Activated CD8-positive, alpha-beta T cell treated with anti-CD3 and anti-CD28 coated beads for 36 hours (primary cell): ENCODE measurements around the gene OPCML. TPM values are rescaled to one million over a fixed set of nuclear protein-coding genes. Genes with fewer than 3 reads are reported as not detected.

Experiments
- ATAC-seq: fragments of 200-7000 bp; cut with Tn5 transposase; one replicate; pipeline ENCODE4 v1.10.0; 2021; ENCODE audit warnings: mild to moderate bottlenecking, moderate library complexity
- CTCF ChIA-PET: fragments of 350-600 bp; sonication (Branson Sonifier 250); formaldehyde crosslinking; loops from one replicate; lab custom pipeline; 2021; ENCODE audit warnings: antibody characterized with exemption; lab: Charles Lee
- POLR2A ChIA-PET: fragments of 350-600 bp; sonication (Branson Sonifier 250); formaldehyde crosslinking; loops from one replicate; lab custom pipeline; 2021; ENCODE audit warnings: antibody characterized with exemption; lab: Charles Lee
- DNase-seq: peaks from one replicate; pipeline ENCODE4 v3.0.0-alpha.2; 2020
- H3K27ac Mint-ChIP-seq: one replicate; pipeline ENCODE4 v1.8.0; 2021; ENCODE audit warnings: mild to moderate bottlenecking, mixed read lengths
- H3K27me3 Mint-ChIP-seq: one replicate; pipeline ENCODE4 v1.8.0; 2021; ENCODE audit warnings: mixed read lengths
- H3K36me3 Mint-ChIP-seq: one replicate; pipeline ENCODE4 v1.8.0; 2021; ENCODE audit warnings: low read depth, mixed read lengths
- H3K4me1 Mint-ChIP-seq: one replicate; pipeline ENCODE4 v1.8.0; 2021; ENCODE audit warnings: low read depth, mixed read lengths
- H3K4me3 Mint-ChIP-seq: one replicate; pipeline ENCODE4 v1.8.0; 2021; ENCODE audit warnings: mild to moderate bottlenecking, moderate library complexity, mixed read lengths
- H3K9me3 Mint-ChIP-seq: one replicate; pipeline ENCODE4 v1.8.0; 2021; ENCODE audit warnings: mixed read lengths
- intact Hi-C: fragments of 100-400 bp; cut with micrococcal nuclease; formaldehyde crosslinking; loops from one replicate; pipeline ENCODE4 v1.10.0; 2022
- total RNA-seq, 2 experiments: library from RNA; stranded (reverse); gene quantifications; one replicate each; pipeline ENCODE4 v1.2.3, GENCODE V29; 2021
- TF ChIP-seq, protein P1 (sequence below): fragments of 200-600 bp; IDR thresholded peaks from one replicate; pipeline ENCODE4 v1.8.0; 2022; ENCODE audit warnings: antibody characterized with exemption, mild to moderate bottlenecking

Gene OPCML
- total RNA-seq, 2 experiments from 2014 or later, result not detected

DNA sequence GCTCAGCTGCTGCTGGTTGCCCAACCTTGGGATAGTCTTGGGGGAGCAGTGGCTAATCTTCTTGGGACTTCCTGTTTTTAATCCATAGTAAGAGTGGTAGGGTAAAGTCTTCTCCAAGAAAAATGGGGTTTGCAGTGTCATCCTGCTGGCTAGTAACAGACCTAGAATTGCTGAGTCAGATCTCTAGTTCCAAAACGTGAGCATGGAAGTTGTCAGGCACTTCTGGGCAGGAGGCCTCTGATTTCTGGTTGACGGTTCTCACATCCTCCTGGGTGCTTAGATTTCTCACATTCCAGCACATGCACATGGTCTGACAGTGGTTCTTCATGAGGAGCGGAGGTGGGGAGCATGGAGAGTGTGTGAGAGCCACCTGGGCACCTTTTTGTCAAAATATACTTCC is 410.0 kb downstream of the OPCML start:
- TF ChIP-seq, protein P1, sequence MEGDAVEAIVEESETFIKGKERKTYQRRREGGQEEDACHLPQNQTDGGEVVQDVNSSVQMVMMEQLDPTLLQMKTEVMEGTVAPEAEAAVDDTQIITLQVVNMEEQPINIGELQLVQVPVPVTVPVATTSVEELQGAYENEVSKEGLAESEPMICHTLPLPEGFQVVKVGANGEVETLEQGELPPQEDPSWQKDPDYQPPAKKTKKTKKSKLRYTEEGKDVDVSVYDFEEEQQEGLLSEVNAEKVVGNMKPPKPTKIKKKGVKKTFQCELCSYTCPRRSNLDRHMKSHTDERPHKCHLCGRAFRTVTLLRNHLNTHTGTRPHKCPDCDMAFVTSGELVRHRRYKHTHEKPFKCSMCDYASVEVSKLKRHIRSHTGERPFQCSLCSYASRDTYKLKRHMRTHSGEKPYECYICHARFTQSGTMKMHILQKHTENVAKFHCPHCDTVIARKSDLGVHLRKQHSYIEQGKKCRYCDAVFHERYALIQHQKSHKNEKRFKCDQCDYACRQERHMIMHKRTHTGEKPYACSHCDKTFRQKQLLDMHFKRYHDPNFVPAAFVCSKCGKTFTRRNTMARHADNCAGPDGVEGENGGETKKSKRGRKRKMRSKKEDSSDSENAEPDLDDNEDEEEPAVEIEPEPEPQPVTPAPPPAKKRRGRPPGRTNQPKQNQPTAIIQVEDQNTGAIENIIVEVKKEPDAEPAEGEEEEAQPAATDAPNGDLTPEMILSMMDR, result no peak
- H3K27me3 Mint-ChIP-seq, result peaks cover 10% of the 10 kb centered on the region

DNA sequence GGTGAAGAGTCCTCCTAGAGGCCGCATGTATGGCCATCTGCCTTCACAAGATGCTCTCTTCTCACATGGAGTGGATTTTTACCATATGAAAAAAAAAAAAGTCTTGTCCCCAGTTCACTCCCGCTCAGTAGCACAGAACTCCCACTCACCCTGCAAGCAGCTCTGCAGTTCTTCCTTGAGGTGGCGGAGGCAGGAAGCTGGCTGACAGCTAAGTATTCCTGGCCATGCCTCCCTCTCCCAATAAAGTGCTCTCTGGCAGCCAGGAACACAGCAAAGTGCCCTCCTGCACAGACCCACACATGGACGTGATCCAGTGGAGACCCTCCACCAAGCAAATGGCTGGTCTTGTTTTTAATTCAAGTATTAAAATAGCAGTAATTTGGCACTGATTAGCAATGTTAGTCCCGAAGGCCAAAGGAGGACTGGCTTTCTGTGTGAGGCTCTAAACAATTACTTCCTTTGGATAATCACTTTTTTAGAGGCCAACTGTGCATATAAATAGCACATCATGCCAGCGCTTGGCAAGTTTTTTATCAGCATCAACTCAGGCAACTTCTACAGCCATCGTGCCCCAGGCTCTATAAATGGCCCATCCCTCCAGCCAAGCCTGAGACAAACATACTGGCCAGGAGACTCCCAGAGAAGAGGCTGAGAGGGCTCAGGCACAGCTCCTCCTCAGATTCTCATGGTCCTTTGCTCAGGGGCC is 413.6 kb downstream of the OPCML start:
- intact Hi-C loops, result no loop called here
- DNase-seq (no peak), ATAC-seq (no peak)
- no peaks in the 10 kb centered on the region for H3K9me3 Mint-ChIP-seq
- ChIA-PET CTCF (no interaction called here), POLR2A (no interaction called here)
- H3K4me1 Mint-ChIP-seq, result no peaks in the 10 kb centered on the region
- no peak overlapping the region for H3K4me3 Mint-ChIP-seq
- no peak overlapping the region for H3K27ac Mint-ChIP-seq
- TF ChIP-seq, protein P1, result no peak
- no peaks in the 10 kb centered on the region for H3K36me3 Mint-ChIP-seq
- H3K27me3 Mint-ChIP-seq, result peaks cover 1% of the 10 kb centered on the region

More for the DNA sequence above, 410.0 kb downstream of the OPCML start:
- ATAC-seq, result no peak
- ChIA-PET POLR2A (no interaction called here), CTCF (no interaction called here)
- intact Hi-C loops, result no loop called here
- Mint-ChIP-seq H3K27ac (no peak overlapping the region), H3K36me3 (no peaks in the 10 kb centered on the region), H3K4me1 (no peaks in the 10 kb centered on the region), H3K4me3 (no peak overlapping the region), H3K9me3 (no peaks in the 10 kb centered on the region)
- DNase-seq, result no peak

DNA sequence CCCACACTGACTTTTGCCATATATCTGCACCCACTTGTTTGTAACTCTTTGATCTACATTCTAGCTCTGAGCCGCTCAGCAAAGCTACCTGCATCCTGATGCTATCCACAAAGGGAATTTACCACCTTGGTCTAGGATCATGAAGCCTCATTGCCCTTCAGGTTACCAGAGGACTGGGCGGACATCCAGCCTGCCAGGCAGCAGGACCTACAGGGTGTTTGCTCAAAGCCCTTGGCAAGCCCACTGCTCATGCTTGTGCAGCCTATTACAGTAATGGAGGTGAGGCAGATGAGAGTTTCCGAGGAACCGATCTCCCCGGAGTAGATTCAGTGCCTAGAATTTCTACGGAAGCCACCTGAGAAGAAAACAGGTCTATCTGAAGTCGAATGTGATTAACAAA is 417.2 kb downstream of the OPCML start:
- peaks cover 1% of the 10 kb centered on the region for H3K27me3 Mint-ChIP-seq
- no peaks in the 10 kb centered on the region for H3K4me1 Mint-ChIP-seq
- no peak overlapping the region for H3K4me3 Mint-ChIP-seq
- CTCF ChIA-PET, result no interaction called here
- POLR2A ChIA-PET, result no interaction called here
- TF ChIP-seq, protein P1, result no peak
- H3K27ac Mint-ChIP-seq, result no peak overlapping the region
- no peak for ATAC-seq
- no peaks in the 10 kb centered on the region for H3K36me3 Mint-ChIP-seq
- DNase-seq, result no peak
- intact Hi-C loops, result no loop called here
- H3K9me3 Mint-ChIP-seq, result peaks cover 1% of the 10 kb centered on the region

DNA sequence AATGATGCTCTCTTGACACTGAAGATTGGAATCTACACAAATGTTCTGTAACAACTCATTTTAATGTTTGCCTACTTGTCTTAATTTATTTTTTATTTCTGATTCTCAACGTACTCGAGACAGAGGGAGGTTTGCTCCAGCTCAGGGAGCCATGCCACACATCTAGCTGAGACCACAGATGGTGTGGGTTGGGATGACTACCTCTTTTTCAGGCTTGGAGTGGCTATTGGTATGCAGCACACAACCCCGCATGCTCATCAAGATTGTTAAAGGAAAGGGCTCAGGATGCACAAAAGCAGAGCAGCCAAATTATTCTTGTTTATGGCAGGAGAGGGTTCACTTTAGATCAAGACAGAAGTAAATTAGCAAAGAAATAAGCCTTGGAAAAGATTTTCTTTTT is 424.5 kb downstream of the OPCML start:
- intact Hi-C loops, result no loop called here
- DNase-seq, result no peak
- H3K4me1 Mint-ChIP-seq, result no peaks in the 10 kb centered on the region
- POLR2A ChIA-PET, result no interaction called here
- ATAC-seq, result no peak
- H3K9me3 Mint-ChIP-seq, result peaks cover 3% of the 10 kb centered on the region
- CTCF ChIA-PET, result no interaction called here
- H3K27me3 Mint-ChIP-seq, result peaks cover 1% of the 10 kb centered on the region
- H3K36me3 Mint-ChIP-seq, result no peaks in the 10 kb centered on the region
- H3K4me3 Mint-ChIP-seq, result no peak overlapping the region
- TF ChIP-seq, protein P1, result no peak
- H3K27ac Mint-ChIP-seq, result no peak overlapping the region

DNA sequence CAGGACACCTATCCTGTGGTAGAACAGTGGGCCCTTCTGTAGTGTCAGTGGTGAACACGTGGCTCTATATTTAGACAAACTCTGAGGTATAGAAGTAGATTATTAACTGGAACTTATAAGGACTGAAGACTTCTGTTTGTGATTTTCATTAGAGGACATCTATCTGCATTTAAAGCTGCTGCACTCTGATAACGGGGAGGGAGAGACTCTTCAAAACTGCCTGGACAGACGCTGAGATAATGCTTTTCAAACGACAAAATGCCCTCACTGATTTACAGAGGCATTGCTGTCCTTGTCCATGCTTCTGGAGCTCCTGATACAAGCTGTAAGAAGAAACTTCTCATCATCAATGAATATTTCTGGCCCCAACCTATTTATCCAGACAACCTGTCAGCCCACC is 425.2 kb downstream of the OPCML start:
- no peak for ATAC-seq
- H3K9me3 Mint-ChIP-seq, result peaks cover 3% of the 10 kb centered on the region
- H3K27me3 Mint-ChIP-seq, result peaks cover 1% of the 10 kb centered on the region
- ChIA-PET CTCF (no interaction called here), POLR2A (no interaction called here)
- no peak overlapping the region for H3K4me3 Mint-ChIP-seq
- TF ChIP-seq, protein P1, result no peak
- intact Hi-C loops, result no loop called here
- DNase-seq, result no peak
- no peaks in the 10 kb centered on the region for H3K4me1 Mint-ChIP-seq
- no peak overlapping the region for H3K27ac Mint-ChIP-seq
- no peaks in the 10 kb centered on the region for H3K36me3 Mint-ChIP-seq
